ENCODE data around the gene TEK.
"Not testable (repeated sequence)": the region's sequence is repeated elsewhere in the genome, so short reads cannot be mapped to it uniquely, and the experiment has no call there.

Gene TEK

GRCh38 chr9:27108981-27109541, at the start of gene TEK:
TSS of gene TEK (plus strand) at chr9:27109225. CDS start at chr9:27109591, 366 bp downstream.
- DNase-seq: no peak

GRCh38 chr9:27059412-27059811, 49.6 kb upstream of the TEK start:
- DNase-seq: no peak

GRCh38 chr9:27059907-27060306, 49.1 kb upstream of the TEK start:
- DNase-seq: no peak

- no peak for DNase-seq
Observed at GRCh38 chr9:27065288-27065687, 43.7 kb upstream of the TEK start.

- DNase-seq: no peak
Observed at GRCh38 chr9:27073841-27074728, 34.9 kb upstream of the TEK start.

- no peak for DNase-seq
Observed at GRCh38 chr9:27078685-27079084, 30.3 kb upstream of the TEK start.

- no peak for DNase-seq
Observed at GRCh38 chr9:27085456-27085855, 23.6 kb upstream of the TEK start.

GRCh38 chr9:27086818-27087680, 22.0 kb upstream of the TEK start:
- DNase-seq: no peak

GRCh38 chr9:27088981-27089380, 20.0 kb upstream of the TEK start:
- no peak for DNase-seq

- no peak for DNase-seq
Observed at GRCh38 chr9:27089706-27090105, 19.3 kb upstream of the TEK start.

- DNase-seq: no peak
Observed at GRCh38 chr9:27090231-27090630, 18.8 kb upstream of the TEK start.

- no peak for DNase-seq
Observed at GRCh38 chr9:27090711-27091110, 18.3 kb upstream of the TEK start.

- DNase-seq: not testable (repeated sequence)
Observed at GRCh38 chr9:27092496-27092895, 16.5 kb upstream of the TEK start.

- DNase-seq: not testable (repeated sequence)
Observed at GRCh38 chr9:27093384-27094067, 15.5 kb upstream of the TEK start.

GRCh38 chr9:27094640-27095298, 14.3 kb upstream of the TEK start:
- no peak for DNase-seq

- no peak for DNase-seq
Observed at GRCh38 chr9:27107241-27107640, 1.8 kb upstream of the TEK start.

- DNase-seq: no peak
Observed at GRCh38 chr9:27109621-27110020, 596 bp downstream of the TEK start.

GRCh38 chr9:27110181-27110580, 1.2 kb downstream of the TEK start:
- no peak for DNase-seq

GRCh38 chr9:27112235-27112634, 3.2 kb downstream of the TEK start:
- DNase-seq: no peak

GRCh38 chr9:27117489-27118135, 8.6 kb downstream of the TEK start:
- peak; percentile 42 for DNase-seq

GRCh38 chr9:27118916-27119315, 9.9 kb downstream of the TEK start:
- no peak for DNase-seq

GRCh38 chr9:27124151-27124550, 15.1 kb downstream of the TEK start:
- no peak for DNase-seq

Measured in NCI-H1092 (cell line).